ENCODE results near the gene MTHFSD. TPM values are rescaled to one million over a fixed set of nuclear protein-coding genes. Genes with fewer than 3 reads are reported as not detected.

Gene MTHFSD
- total RNA-seq, 2 donors from 2014 or later: 7.8 to 8.3 TPM

GRCh38 chr16:86558355-86559193 lies 3.5 kb upstream of the MTHFSD start:
- TF ChIP-seq CTCF (IDR thresholded peaks at IDR 0.05): no peak
- Histone ChIP-seq H3K27me3 (no peaks in the 10 kb centered on the region), H3K4me1 (peaks cover 0 to 14% of the 10 kb centered on the region in 2 donors), H3K4me3 (no peak overlapping the region), H3K9me3 (no peaks in the 10 kb centered on the region), H3K27ac (no peak overlapping the region), H3K36me3 (no peaks in the 10 kb centered on the region)
- DNase-seq (ENCODE audit: low spot score): no peak

- no peak for DNase-seq (ENCODE audit: low spot score)
- no peak for TF ChIP-seq CTCF (IDR thresholded peaks at IDR 0.05)
Observed at GRCh38 chr16:86557587-86557986, 2.6 kb upstream of the MTHFSD start.

GRCh38 chr16:86556576-86556975 lies 1.5 kb upstream of the MTHFSD start:
- Histone ChIP-seq H3K4me1 (peaks cover 0 to 14% of the 10 kb centered on the region in 2 donors), H3K9me3 (no peaks in the 10 kb centered on the region), H3K27me3 (no peaks in the 10 kb centered on the region), H3K4me3 (no peak overlapping the region), H3K27ac (no peak overlapping the region), H3K36me3 (no peaks in the 10 kb centered on the region)
- DNase-seq (ENCODE audit: low spot score): no peak
- TF ChIP-seq CTCF (IDR thresholded peaks at IDR 0.05): no peak

More at GRCh38 chr16:86557587-86557986, 2.6 kb upstream of the MTHFSD start:
- H3K4me1 ChIP-seq: peaks cover 0 to 14% of the 10 kb centered on the region in 2 donors
- H3K27ac ChIP-seq: no peak overlapping the region
- no peak overlapping the region for H3K4me3 ChIP-seq
- no peaks in the 10 kb centered on the region for H3K36me3 ChIP-seq
- no peaks in the 10 kb centered on the region for H3K9me3 ChIP-seq
- H3K27me3 ChIP-seq: no peaks in the 10 kb centered on the region

GRCh38 chr16:86555704-86556075 lies 655 bp upstream of the MTHFSD start:
- Histone ChIP-seq H3K27me3 (no peaks in the 10 kb centered on the region), H3K27ac (peak overlapping the region; percentile 84 to 90), H3K4me1 (peaks cover 0 to 14% of the 10 kb centered on the region in 2 donors), H3K4me3 (peak overlapping the region; percentile 83), H3K9me3 (no peaks in the 10 kb centered on the region), H3K36me3 (no peaks in the 10 kb centered on the region)
- DNase-seq (ENCODE audit: low spot score): no peak
- no peak for TF ChIP-seq CTCF (IDR thresholded peaks at IDR 0.05)

- Histone ChIP-seq H3K27ac (peak overlapping the region; percentile 84 to 90), H3K27me3 (no peaks in the 10 kb centered on the region), H3K4me3 (peak overlapping the region; percentile 83), H3K4me1 (peaks cover 0 to 14% of the 10 kb centered on the region in 2 donors), H3K9me3 (no peaks in the 10 kb centered on the region), H3K36me3 (no peaks in the 10 kb centered on the region)
- TF ChIP-seq CTCF (IDR thresholded peaks at IDR 0.05): no peak
- no peak for DNase-seq (ENCODE audit: low spot score)
Observed at GRCh38 chr16:86554599-86554916, 477 bp downstream of the MTHFSD start.

GRCh38 chr16:86553356-86553755 lies 1.7 kb downstream of the MTHFSD start:
- H3K27me3 ChIP-seq: no peaks in the 10 kb centered on the region
- no peak overlapping the region for H3K4me3 ChIP-seq
- TF ChIP-seq CTCF (IDR thresholded peaks at IDR 0.05): no peak
- peaks cover 0 to 14% of the 10 kb centered on the region in 2 donors for H3K4me1 ChIP-seq
- H3K9me3 ChIP-seq: no peaks in the 10 kb centered on the region
- H3K36me3 ChIP-seq: no peaks in the 10 kb centered on the region
- DNase-seq (ENCODE audit: low spot score): no peak
- H3K27ac ChIP-seq: no peak overlapping the region
